ENCODE measurements around the gene CDCA4.

Gene CDCA4

GRCh38 chr14:104964546-104964945 is 56.3 kb downstream of the CDCA4 start:
- no peak for DNase-seq (ENCODE audit: low spot score)
- no peak for FAIRE-seq
